Breast epithelium (tissue), 3 donors: ENCODE data around the gene SHANK3.

Experiments used
- POLR2A ChIP-seq: fragments of 450-650 bp; IDR thresholded peaks from one replicate; pipeline ENCODE4 v1.6.1; 2016; ENCODE audit warnings: antibody characterized with exemption, mild to moderate bottlenecking, moderate library complexity
- TF ChIP-seq, protein P1 (sequence below), 3 donors: fragments of 450-650 bp; IDR thresholded peaks; one replicate each; pipeline ENCODE4 v1.5.1; 2016 to 2017; ENCODE audit warnings: antibody characterized with exemption in 3 of 3, mild to moderate bottlenecking in 3 of 3, moderate library complexity in 3 of 3

DNA sequence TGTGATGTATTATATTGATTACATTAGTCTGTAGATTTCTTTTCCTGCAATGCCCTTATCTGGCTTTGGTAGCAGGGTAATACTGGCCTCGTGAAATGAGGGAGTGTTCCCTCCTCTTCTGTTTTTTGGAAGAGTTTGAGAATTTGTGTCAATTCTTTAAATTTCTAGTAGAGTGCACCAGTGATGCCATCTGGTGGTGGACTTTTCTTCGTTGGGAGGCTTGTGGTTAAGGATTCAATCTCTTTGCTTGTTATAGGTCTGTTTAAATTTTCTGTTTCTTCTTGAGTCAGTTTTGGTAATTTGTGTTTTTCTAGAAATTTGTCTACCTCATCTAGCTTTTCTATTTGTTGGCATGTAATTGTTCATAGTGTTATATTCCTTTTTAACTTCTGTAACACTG, 18.9 kb downstream of the SHANK3 start:
- TF ChIP-seq, protein P1, sequence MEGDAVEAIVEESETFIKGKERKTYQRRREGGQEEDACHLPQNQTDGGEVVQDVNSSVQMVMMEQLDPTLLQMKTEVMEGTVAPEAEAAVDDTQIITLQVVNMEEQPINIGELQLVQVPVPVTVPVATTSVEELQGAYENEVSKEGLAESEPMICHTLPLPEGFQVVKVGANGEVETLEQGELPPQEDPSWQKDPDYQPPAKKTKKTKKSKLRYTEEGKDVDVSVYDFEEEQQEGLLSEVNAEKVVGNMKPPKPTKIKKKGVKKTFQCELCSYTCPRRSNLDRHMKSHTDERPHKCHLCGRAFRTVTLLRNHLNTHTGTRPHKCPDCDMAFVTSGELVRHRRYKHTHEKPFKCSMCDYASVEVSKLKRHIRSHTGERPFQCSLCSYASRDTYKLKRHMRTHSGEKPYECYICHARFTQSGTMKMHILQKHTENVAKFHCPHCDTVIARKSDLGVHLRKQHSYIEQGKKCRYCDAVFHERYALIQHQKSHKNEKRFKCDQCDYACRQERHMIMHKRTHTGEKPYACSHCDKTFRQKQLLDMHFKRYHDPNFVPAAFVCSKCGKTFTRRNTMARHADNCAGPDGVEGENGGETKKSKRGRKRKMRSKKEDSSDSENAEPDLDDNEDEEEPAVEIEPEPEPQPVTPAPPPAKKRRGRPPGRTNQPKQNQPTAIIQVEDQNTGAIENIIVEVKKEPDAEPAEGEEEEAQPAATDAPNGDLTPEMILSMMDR (IDR thresholded peaks at IDR 0.05): no peak
- TF ChIP-seq POLR2A: no peak
